BJ (cell line): ENCODE measurements around the gene MEIKIN. TPM values are rescaled to one million over a fixed set of nuclear protein-coding genes. Genes with fewer than 3 reads are reported as not detected.

Experiments used
- CTCF ChIA-PET: fragments of 350-600 bp; formaldehyde crosslinking; extraction: SDS; loops from one replicate; lab custom pipeline; 2021; ENCODE audit warnings: antibody characterized with exemption, inconsistent platforms; lab: Yijun Ruan, JAX
- POLR2A ChIA-PET: fragments of 300-600 bp; sonication (Branson Sonifier 250); formaldehyde crosslinking; extraction: SDS; loops from one replicate; lab custom pipeline; 2021; ENCODE audit warnings: antibody characterized with exemption; lab: Charles Lee
- DNase-seq: peaks from one replicate; pipeline ENCODE4 v3.0.0-alpha.2; 2011; ENCODE audit warnings: low read depth
- H3K27me3 ChIP-seq: 2 replicates; pipeline ENCODE4 v1.6.0; 2011; ENCODE audit warnings: low read length; ENCODE audit not compliant: control insufficient read depth, insufficient read depth
- H3K36me3 ChIP-seq: 2 replicates; pipeline ENCODE4 v1.5.1; 2011; ENCODE audit warnings: low read length; ENCODE audit not compliant: control insufficient read depth, insufficient read depth
- H3K4me3 ChIP-seq: 2 replicates; pipeline ENCODE4 v1.5.1; 2011; ENCODE audit warnings: low read depth, mild to moderate bottlenecking, control low read depth, low read length
- CTCF ChIP-seq: IDR thresholded peaks from 2 replicates; pipeline ENCODE4 v1.5.1; 2011; ENCODE audit warnings: low read depth, mild to moderate bottlenecking, control low read depth, inconsistent platforms, low read length, moderate library complexity; ENCODE audit not compliant: insufficient read depth
- polyA plus RNA-seq: library from polyadenylated mRNA; depleted of rRNA; stranded (reverse); fragments of >200 nt; gene quantifications from 2 replicates; pipeline ENCODE4 v1.2.3, GENCODE V29; 2011

MEIKIN gene
- polyA plus RNA-seq, 1 experiment, result not detected

GRCh38 chr5:131979816-131980215 lies 34.4 kb upstream of the MEIKIN start:
- TF ChIP-seq CTCF, result no peak
- Histone ChIP-seq H3K36me3 (no peaks in the 10 kb centered on the region), H3K4me3 (no peak overlapping the region), H3K27me3 (no peaks in the 10 kb centered on the region; the same call in 1 of the 2 replicates)
- no peak for DNase-seq
- POLR2A ChIA-PET, result no interaction called here
- CTCF ChIA-PET, result no interaction called here

- ChIA-PET CTCF (no interaction called here), POLR2A (no interaction called here)
- Histone ChIP-seq H3K4me3 (no peak overlapping the region), H3K27me3 (no peaks in the 10 kb centered on the region; the same call in 1 of the 2 replicates), H3K36me3 (no peaks in the 10 kb centered on the region)
- TF ChIP-seq CTCF, result no peak
- no peak for DNase-seq
These were observed 31.7 kb upstream of the MEIKIN start for GRCh38 chr5:131977212-131977604.

- TF ChIP-seq CTCF, result no peak
- CTCF ChIA-PET, result no interaction called here
- no peak for DNase-seq
- POLR2A ChIA-PET, result no interaction called here
- Histone ChIP-seq H3K36me3 (no peaks in the 10 kb centered on the region), H3K27me3 (no peaks in the 10 kb centered on the region; the same call in 1 of the 2 replicates), H3K4me3 (no peak overlapping the region)
These were observed 31.1 kb upstream of the MEIKIN start for GRCh38 chr5:131976414-131977211.

GRCh38 chr5:131974956-131975726 lies 29.7 kb upstream of the MEIKIN start:
- ChIA-PET CTCF (no interaction called here), POLR2A (no interaction called here)

More at GRCh38 chr5:131974956-131975726, 29.7 kb upstream of the MEIKIN start:
- DNase-seq, result no peak
- no peak for TF ChIP-seq CTCF
- H3K4me3 ChIP-seq, result no peak overlapping the region
- H3K27me3 ChIP-seq, result no peaks in the 10 kb centered on the region; the same call in 1 of the 2 replicates
- H3K36me3 ChIP-seq, result no peaks in the 10 kb centered on the region
